Activated CD4-positive, alpha-beta memory T cell treated with anti-CD3 and anti-CD28 coated beads for 36 hours (primary cell): ENCODE data around the gene GUCY2F. TPM values are rescaled to one million over a fixed set of nuclear protein-coding genes. Genes with fewer than 3 reads are reported as not detected.
A peak's percentile ranks its signal among the peaks of the same experiment; 100 is the strongest.

ENCODE experiments used
- CTCF ChIA-PET: fragments of 350-600 bp; sonication (Branson Sonifier 250); formaldehyde crosslinking; loops from one replicate; lab custom pipeline; 2021; ENCODE audit warnings: antibody characterized with exemption, inconsistent platforms; lab: Charles Lee
- POLR2A ChIA-PET: fragments of 350-600 bp; sonication (Branson Sonifier 250); formaldehyde crosslinking; loops from one replicate; lab custom pipeline; 2021; ENCODE audit warnings: antibody characterized with exemption; lab: Charles Lee
- DNase-seq: peaks from one replicate; pipeline ENCODE4 v3.0.0-alpha.2; 2020
- H3K27ac Mint-ChIP-seq: one replicate; pipeline ENCODE4 v1.8.0; 2021; ENCODE audit warnings: mixed read lengths
- H3K27me3 Mint-ChIP-seq: one replicate; pipeline ENCODE4 v1.8.0; 2021; ENCODE audit warnings: mixed read lengths
- H3K36me3 Mint-ChIP-seq: one replicate; pipeline ENCODE4 v1.8.0; 2021; ENCODE audit warnings: mixed read lengths
- H3K4me1 Mint-ChIP-seq: one replicate; pipeline ENCODE4 v1.8.0; 2021; ENCODE audit warnings: low read depth, mixed read lengths
- H3K4me3 Mint-ChIP-seq: one replicate; pipeline ENCODE4 v1.8.0; 2021; ENCODE audit warnings: mild to moderate bottlenecking, mixed read lengths
- H3K9me3 Mint-ChIP-seq: one replicate; pipeline ENCODE4 v1.8.0; 2021; ENCODE audit warnings: mixed read lengths
- intact Hi-C: fragments of 100-400 bp; cut with micrococcal nuclease; formaldehyde crosslinking; loops from one replicate; pipeline ENCODE4 v1.15.1; 2023
- total RNA-seq, 2 experiments: library from RNA; stranded (reverse); gene quantifications; one replicate each; pipeline ENCODE4 v1.2.3, GENCODE V29; 2021

The GUCY2F gene
- total RNA-seq, 2 experiments from 2014 or later = not detected

GRCh38 chrX:109472939-109473735, 8.7 kb downstream of the GUCY2F start:
- intact Hi-C loops = no loop called here
- CTCF ChIA-PET = interaction anchor here (1.3 to 2.7 kb wide), 3 partner anchors 12 to 413 kb away, joined by 3 to 14 read pairs (median 5); no protein-coding TSS in a partner anchor
- peak; percentile 65 for DNase-seq

GRCh38 chrX:109464231-109464630, 17.7 kb downstream of the GUCY2F start:
- H3K9me3 Mint-ChIP-seq = no peaks in the 10 kb centered on the region
- CTCF ChIA-PET = no interaction called here
- intact Hi-C loops = no loop called here
- no peaks in the 10 kb centered on the region for H3K4me1 Mint-ChIP-seq
- no peak overlapping the region for H3K27ac Mint-ChIP-seq
- no peak for DNase-seq
- H3K27me3 Mint-ChIP-seq = peaks cover 1% of the 10 kb centered on the region
- POLR2A ChIA-PET = no interaction called here
- no peak overlapping the region for H3K4me3 Mint-ChIP-seq
- H3K36me3 Mint-ChIP-seq = no peaks in the 10 kb centered on the region

More at GRCh38 chrX:109472939-109473735, 8.7 kb downstream of the GUCY2F start:
- POLR2A ChIA-PET = no interaction called here
- peaks cover 6% of the 10 kb centered on the region for H3K4me1 Mint-ChIP-seq
- H3K9me3 Mint-ChIP-seq = no peaks in the 10 kb centered on the region
- H3K27ac Mint-ChIP-seq = peak overlapping the region; percentile 41
- H3K36me3 Mint-ChIP-seq = no peaks in the 10 kb centered on the region
- H3K4me3 Mint-ChIP-seq = no peak overlapping the region
- H3K27me3 Mint-ChIP-seq = no peaks in the 10 kb centered on the region

GRCh38 chrX:109463784-109464183, 18.1 kb downstream of the GUCY2F start:
- Mint-ChIP-seq H3K36me3 (no peaks in the 10 kb centered on the region), H3K27ac (no peak overlapping the region), H3K27me3 (peaks cover 1% of the 10 kb centered on the region), H3K4me1 (no peaks in the 10 kb centered on the region), H3K4me3 (no peak overlapping the region), H3K9me3 (no peaks in the 10 kb centered on the region)
- DNase-seq = no peak
- intact Hi-C loops = no loop called here
- ChIA-PET POLR2A (no interaction called here), CTCF (no interaction called here)

GRCh38 chrX:109448282-109448938, 33.5 kb downstream of the GUCY2F start:
- ChIA-PET POLR2A (no interaction called here), CTCF (no interaction called here)
- H3K27ac Mint-ChIP-seq = no peak overlapping the region
- no peaks in the 10 kb centered on the region for H3K36me3 Mint-ChIP-seq
- no peaks in the 10 kb centered on the region for H3K27me3 Mint-ChIP-seq
- H3K4me3 Mint-ChIP-seq = no peak overlapping the region
- no peak for DNase-seq
- H3K4me1 Mint-ChIP-seq = no peaks in the 10 kb centered on the region
- no peaks in the 10 kb centered on the region for H3K9me3 Mint-ChIP-seq
- intact Hi-C loops = no loop called here

GRCh38 chrX:109441266-109441665, 40.6 kb downstream of the GUCY2F start:
- ChIA-PET CTCF (no interaction called here), POLR2A (no interaction called here)
- Mint-ChIP-seq H3K4me1 (no peaks in the 10 kb centered on the region), H3K4me3 (no peak overlapping the region), H3K9me3 (no peaks in the 10 kb centered on the region), H3K27ac (no peak overlapping the region), H3K36me3 (no peaks in the 10 kb centered on the region), H3K27me3 (peaks cover 3% of the 10 kb centered on the region)
- intact Hi-C loops = no loop called here
- no peak for DNase-seq

- DNase-seq = no peak
- Mint-ChIP-seq H3K27me3 (peaks cover 3% of the 10 kb centered on the region), H3K4me1 (no peaks in the 10 kb centered on the region), H3K27ac (no peak overlapping the region), H3K36me3 (no peaks in the 10 kb centered on the region), H3K9me3 (no peaks in the 10 kb centered on the region), H3K4me3 (no peak overlapping the region)
- intact Hi-C loops = no loop called here
- ChIA-PET POLR2A (no interaction called here), CTCF (no interaction called here)
Observed at GRCh38 chrX:109440475-109440874, 41.4 kb downstream of the GUCY2F start.

- no peak overlapping the region for H3K27ac Mint-ChIP-seq
- ChIA-PET CTCF (no interaction called here), POLR2A (no interaction called here)
- intact Hi-C loops = no loop called here
- no peak for DNase-seq
- no peaks in the 10 kb centered on the region for H3K36me3 Mint-ChIP-seq
- no peaks in the 10 kb centered on the region for H3K9me3 Mint-ChIP-seq
- H3K27me3 Mint-ChIP-seq = no peaks in the 10 kb centered on the region
- no peaks in the 10 kb centered on the region for H3K4me1 Mint-ChIP-seq
- H3K4me3 Mint-ChIP-seq = no peak overlapping the region
Observed at GRCh38 chrX:109409181-109409580, 72.7 kb downstream of the GUCY2F start.

GRCh38 chrX:109403922-109404321, 78.0 kb downstream of the GUCY2F start:
- H3K4me1 Mint-ChIP-seq = no peaks in the 10 kb centered on the region

GRCh38 chrX:109399831-109400230, 82.1 kb downstream of the GUCY2F start:
- ChIA-PET CTCF (no interaction called here), POLR2A (no interaction called here)
- no peaks in the 10 kb centered on the region for H3K4me1 Mint-ChIP-seq
- H3K4me3 Mint-ChIP-seq = no peak overlapping the region
- intact Hi-C loops = no loop called here
- no peak for DNase-seq
- no peaks in the 10 kb centered on the region for H3K27me3 Mint-ChIP-seq
- no peaks in the 10 kb centered on the region for H3K9me3 Mint-ChIP-seq
- H3K27ac Mint-ChIP-seq = no peak overlapping the region
- no peaks in the 10 kb centered on the region for H3K36me3 Mint-ChIP-seq

More at GRCh38 chrX:109403922-109404321, 78.0 kb downstream of the GUCY2F start:
- Mint-ChIP-seq H3K27ac (no peak overlapping the region), H3K36me3 (no peaks in the 10 kb centered on the region), H3K27me3 (no peaks in the 10 kb centered on the region), H3K4me3 (no peak overlapping the region), H3K9me3 (no peaks in the 10 kb centered on the region)
- ChIA-PET CTCF (no interaction called here), POLR2A (no interaction called here)
- intact Hi-C loops = no loop called here
- no peak for DNase-seq

GRCh38 chrX:109398833-109399232, 83.1 kb downstream of the GUCY2F start:
- no peaks in the 10 kb centered on the region for H3K36me3 Mint-ChIP-seq
- intact Hi-C loops = no loop called here
- H3K9me3 Mint-ChIP-seq = no peaks in the 10 kb centered on the region
- H3K4me1 Mint-ChIP-seq = no peaks in the 10 kb centered on the region
- no peak overlapping the region for H3K4me3 Mint-ChIP-seq
- DNase-seq = no peak
- CTCF ChIA-PET = no interaction called here
- no peak overlapping the region for H3K27ac Mint-ChIP-seq
- POLR2A ChIA-PET = no interaction called here
- H3K27me3 Mint-ChIP-seq = peaks cover 2% of the 10 kb centered on the region

- intact Hi-C loops = no loop called here
- no peaks in the 10 kb centered on the region for H3K9me3 Mint-ChIP-seq
Observed at GRCh38 chrX:109398061-109398460, 83.8 kb downstream of the GUCY2F start.

GRCh38 chrX:109393859-109394258, 88.0 kb downstream of the GUCY2F start:
- H3K27ac Mint-ChIP-seq = no peak overlapping the region
- peaks cover 2% of the 10 kb centered on the region for H3K27me3 Mint-ChIP-seq
- CTCF ChIA-PET = no interaction called here
- intact Hi-C loops = no loop called here
- POLR2A ChIA-PET = no interaction called here
- no peaks in the 10 kb centered on the region for H3K9me3 Mint-ChIP-seq
- DNase-seq = no peak
- H3K36me3 Mint-ChIP-seq = no peaks in the 10 kb centered on the region
- no peaks in the 10 kb centered on the region for H3K4me1 Mint-ChIP-seq
- no peak overlapping the region for H3K4me3 Mint-ChIP-seq

More at GRCh38 chrX:109398061-109398460, 83.8 kb downstream of the GUCY2F start:
- no peak overlapping the region for H3K4me3 Mint-ChIP-seq
- no peak overlapping the region for H3K27ac Mint-ChIP-seq
- peaks cover 2% of the 10 kb centered on the region for H3K27me3 Mint-ChIP-seq
- H3K4me1 Mint-ChIP-seq = no peaks in the 10 kb centered on the region
- ChIA-PET CTCF (no interaction called here), POLR2A (no interaction called here)
- no peaks in the 10 kb centered on the region for H3K36me3 Mint-ChIP-seq
- no peak for DNase-seq
